HCEC 1CT (cell line): Measurements from ENCODE around the gene GFRA1.
A peak's percentile ranks its signal among the peaks of the same experiment; 100 is the strongest.

Source experiments
- DNase-seq: peaks from one replicate; pipeline ENCODE4 v3.0.0-alpha.2; 2017

GFRA1 gene

DNA sequence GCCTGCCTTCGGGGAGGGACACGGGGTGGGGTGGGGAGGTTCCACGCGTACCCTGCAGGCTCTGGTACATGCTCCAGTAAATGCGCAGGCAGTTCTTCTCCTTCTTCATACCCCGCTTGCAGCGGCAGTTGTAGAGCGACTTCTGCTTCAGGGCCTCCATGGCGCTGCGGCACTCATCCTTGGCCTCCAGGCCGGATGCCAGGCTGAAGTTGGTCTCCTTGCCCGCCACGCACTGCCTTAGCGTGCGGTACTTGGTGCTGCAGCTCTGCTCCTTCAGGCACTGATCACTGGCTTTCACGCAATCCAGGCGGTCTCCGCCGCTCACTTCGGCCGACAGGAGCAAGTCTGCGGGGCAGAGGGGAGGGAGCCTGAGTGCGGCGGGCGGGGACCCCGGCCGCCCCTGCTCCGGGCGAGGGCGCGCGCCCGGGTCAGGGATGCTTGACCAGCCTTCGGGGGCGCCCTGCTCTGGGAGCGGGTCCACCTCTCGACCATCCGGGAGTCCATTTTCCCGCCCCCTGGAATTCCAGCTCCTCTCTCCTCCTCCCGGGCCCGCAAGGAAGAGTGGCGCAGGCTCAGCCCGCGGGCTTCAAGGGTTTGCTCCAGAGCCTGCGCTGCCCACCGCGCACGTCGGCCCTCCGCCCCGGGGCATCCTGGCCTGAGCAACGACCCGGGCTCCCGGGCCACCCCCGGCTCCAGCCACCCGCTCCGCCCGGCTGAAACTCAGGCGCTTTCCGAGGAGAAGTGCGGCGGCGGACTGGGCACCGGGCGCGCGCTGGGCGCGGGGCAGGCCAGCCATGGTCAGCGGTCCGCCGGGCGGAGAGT lies 2.0 kb downstream of the GFRA1 start:
- peak; percentile 17 for DNase-seq

GRCh38 chr10:116270126-116270770 lies 2.8 kb downstream of the GFRA1 start:
- DNase-seq: no peak

DNA sequence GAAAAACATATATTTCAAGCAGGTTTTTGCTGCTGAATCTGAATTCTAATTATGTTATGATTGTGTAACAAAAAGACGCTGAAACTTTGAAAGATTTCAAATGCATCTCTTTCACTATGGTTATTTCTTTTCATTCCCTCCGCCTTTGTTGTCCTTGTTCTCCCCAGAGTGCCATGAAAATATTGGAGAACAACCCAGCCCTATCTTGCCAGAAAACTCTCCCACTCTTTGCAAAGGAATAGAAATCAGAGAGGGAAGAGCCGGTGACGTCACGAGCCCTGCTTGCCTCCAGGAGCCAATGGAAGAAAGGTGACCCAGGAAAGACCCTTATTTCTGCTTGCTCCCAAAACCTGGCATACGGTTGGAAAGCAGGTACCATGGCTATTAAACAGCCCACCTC lies 3.4 kb downstream of the GFRA1 start:
- no peak for DNase-seq

DNA sequence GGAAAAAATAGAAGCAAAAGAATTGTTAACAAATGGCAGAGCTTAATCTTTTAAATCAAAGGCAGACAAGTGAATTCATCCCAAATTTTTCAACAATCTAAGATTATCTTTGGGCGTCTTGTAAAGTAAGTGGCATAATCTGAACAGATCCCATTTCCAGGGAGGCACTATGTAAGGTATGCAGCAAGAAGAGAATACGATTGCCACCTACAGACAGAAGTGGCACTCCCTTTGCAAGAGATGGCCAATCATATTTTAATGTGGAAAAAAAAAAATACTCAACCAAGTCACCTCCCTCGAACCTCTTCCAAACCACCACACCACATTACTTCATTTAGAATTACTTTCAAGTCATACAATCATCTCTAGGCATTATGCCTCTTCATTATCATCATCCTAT lies 4.0 kb downstream of the GFRA1 start:
- DNase-seq: no peak

DNA sequence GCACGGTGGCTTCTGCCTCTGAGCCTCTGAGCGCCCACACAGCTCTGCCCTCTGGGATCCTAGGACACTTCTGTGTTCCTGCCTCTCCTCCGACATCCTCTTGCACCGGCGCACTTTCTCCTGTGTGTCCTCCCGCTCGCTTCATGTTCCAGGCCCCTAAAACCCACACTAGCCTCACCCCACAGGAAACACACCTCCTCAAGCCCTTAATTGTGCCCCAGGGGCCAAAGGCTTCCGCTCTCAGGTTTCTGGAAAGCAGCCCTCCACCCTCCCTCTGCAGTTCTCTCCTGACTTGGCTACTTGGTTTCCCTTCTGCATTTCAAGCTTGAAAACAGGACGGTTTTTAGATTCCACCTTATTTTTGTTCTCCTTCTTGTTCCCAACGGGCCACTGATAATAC lies 7.3 kb downstream of the GFRA1 start:
- no peak for DNase-seq

DNA sequence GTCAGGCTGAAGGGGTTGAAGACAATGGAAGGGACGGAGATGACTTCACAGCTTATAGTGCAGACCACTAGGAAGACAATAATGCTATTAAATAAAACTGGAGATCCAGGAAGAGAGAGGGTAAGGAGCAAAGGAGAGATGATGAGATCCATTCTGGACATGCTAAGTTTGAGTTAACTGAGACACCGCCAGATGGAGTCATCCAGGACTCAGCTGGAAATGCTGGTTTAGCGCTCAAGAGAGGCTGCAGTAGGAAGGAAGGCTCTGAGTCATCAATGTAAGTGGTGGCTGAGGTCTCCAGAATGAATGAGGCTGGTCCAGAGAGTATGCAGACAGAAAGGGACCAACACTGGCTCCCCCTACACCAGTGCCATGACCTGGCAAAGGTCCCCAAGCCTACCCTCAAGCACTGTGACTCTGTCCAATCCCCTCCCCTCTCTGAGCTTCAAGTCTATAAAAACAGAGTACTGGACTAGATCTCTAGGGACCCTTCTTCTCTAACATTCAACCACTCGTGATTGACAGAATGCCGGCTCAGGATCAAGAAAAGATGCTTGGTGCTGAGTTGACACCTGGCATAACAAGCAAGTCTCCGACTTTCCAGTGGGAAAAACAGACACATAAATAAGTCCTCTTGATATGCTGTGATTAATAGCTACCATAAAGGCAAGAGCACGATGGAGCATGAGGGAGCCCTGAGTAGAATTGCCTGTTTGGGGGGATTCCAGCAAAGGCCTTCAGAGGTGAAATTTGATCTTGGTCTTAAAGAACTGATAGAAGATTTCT lies 8.9 kb downstream of the GFRA1 start:
- DNase-seq: no peak

DNA sequence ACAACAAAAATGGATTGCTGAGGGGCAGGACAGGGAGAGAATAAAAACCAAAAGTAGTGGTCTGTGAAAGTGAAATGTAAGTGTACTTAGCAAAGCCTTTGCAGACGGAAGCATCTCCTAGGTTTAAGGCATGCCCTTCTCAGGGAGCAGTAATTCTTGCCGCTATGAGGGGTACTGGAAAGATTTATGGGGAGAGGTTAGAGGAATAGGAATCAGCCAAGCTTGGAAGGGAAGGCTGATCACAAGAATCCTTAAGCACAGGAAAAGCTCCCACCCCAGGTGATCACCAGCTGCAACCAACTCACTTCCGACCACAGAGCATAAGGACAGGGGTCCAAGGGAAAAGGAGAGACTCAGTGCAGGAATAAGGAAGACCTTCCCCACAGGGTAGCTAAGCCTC lies 10.3 kb downstream of the GFRA1 start:
- DNase-seq: no peak

- DNase-seq: no peak
These were observed 12.4 kb downstream of the GFRA1 start for GRCh38 chr10:116260599-116260998.

DNA sequence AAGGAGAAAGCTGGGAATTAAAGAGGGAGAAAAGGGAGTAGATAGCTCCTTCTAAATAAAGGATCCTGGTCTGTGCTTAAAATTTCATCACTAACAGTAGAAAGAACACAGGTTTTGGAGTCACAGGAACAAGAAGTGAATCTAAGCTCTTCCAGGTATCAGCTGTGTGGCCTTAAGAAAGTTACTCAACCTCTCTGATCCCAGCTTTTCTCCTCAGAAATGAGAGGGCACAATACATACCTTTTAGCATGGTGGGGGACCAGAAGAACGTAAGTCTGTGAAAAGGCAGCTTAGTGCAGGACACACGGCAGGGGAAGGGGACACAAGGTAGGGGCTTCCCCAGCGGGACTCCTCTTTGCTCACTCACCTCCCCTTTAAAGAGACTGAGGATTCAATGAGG lies 13.4 kb downstream of the GFRA1 start:
- DNase-seq: no peak

DNA sequence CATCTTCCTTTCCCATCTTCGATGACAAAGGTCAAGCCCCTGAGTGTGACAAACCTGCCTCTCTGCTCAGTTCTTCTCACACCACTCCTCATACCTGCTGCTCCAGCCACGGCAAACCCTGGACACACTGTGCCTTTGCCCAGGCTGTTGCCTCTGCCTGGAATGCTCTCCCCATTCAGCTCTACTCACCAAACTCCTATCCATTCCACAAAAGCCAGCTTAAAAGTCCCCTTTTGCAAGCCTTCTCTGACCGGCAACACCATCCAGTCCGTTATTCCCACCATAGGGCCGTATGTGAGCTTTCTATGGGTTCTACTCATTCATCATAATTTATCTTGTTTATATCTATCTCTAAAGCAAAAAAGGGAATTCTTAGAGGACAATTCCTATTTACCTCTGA lies 15.2 kb downstream of the GFRA1 start:
- DNase-seq: no peak

DNA sequence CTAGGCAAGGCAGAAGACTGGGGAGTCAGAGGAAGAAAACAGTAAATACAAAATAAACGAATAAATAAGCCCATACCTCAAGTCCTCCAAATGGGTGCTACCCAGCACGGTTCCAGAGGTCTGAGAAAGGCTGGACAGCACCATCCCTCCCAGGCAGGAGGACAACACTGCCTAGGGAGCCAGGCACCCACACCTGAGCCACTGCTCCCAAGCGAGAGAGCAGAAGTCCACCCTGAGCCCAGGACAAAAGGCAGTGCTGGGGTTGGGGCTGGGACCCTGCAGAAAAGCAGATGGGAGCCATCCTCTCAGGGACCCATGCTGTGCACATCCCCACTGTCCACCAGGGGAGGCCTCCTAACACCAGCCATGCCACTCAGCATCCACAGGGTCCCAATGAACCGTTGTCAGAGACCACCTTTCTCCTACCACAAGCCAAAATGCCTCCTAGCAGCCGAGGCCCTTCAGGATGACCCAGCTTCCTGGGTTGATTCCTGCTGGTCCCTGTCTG lies 16.2 kb downstream of the GFRA1 start:
- DNase-seq: no peak

DNA sequence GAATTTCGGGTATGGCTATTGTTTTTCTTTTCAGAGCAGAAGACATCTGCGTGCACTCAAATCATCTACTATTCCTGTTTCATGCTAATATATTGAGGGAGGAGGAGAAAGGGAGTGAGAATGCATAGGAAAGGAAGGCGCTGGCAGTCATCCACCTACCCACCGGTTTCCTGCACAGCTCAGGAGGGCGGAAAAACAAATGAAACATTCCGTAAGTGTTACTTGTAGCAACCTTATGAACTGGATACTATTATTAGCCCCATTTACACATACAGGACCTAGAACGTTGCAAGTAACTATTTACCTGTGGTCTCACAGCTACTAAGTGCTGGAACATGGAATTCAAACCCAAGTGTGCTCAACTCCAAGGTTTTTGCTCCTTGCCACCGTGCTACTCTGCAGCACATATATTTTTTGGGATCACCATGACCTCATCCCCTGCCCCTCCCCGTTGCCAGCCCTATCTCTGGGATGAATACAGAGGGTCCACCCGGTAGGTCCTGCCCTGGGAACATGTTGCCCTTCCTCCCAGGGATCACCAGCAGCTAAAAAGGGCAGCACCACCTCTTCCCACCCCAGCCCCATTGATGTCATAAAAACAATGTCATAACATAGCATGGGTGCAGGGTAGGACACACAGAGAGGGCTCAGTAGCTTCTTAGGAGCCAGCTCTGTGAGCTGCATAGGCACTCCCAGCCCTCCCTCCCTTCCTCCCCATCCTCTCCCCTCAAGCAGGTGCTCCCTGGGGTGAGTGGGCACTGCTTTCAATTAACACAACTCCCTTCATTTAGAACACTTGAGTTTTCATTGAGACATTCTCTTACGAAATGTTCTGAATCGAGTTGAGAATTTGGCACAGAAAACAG lies 16.9 kb downstream of the GFRA1 start:
- no peak for DNase-seq

GRCh38 chr10:116254422-116255155 lies 18.4 kb downstream of the GFRA1 start:
- no peak for DNase-seq

DNA sequence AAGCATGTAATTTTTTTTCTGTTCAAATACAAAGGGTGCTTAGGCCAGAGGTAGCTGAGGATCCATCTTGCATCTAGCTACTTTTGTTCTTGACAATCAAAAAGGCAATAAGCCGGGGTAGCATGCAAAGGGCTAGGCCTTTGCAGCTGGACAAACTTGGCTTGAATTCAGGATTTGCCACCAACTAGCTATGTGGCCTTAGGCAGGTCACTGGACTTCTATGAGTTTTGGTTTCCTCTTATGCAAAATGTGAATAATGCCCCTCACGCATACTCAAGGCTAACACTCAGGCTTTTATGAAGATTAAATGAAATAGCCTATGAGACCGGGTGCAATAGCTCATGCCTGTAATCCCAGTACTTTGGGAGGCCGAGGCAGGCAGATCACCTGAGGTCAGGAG lies 19.3 kb downstream of the GFRA1 start:
- DNase-seq: no peak

DNA sequence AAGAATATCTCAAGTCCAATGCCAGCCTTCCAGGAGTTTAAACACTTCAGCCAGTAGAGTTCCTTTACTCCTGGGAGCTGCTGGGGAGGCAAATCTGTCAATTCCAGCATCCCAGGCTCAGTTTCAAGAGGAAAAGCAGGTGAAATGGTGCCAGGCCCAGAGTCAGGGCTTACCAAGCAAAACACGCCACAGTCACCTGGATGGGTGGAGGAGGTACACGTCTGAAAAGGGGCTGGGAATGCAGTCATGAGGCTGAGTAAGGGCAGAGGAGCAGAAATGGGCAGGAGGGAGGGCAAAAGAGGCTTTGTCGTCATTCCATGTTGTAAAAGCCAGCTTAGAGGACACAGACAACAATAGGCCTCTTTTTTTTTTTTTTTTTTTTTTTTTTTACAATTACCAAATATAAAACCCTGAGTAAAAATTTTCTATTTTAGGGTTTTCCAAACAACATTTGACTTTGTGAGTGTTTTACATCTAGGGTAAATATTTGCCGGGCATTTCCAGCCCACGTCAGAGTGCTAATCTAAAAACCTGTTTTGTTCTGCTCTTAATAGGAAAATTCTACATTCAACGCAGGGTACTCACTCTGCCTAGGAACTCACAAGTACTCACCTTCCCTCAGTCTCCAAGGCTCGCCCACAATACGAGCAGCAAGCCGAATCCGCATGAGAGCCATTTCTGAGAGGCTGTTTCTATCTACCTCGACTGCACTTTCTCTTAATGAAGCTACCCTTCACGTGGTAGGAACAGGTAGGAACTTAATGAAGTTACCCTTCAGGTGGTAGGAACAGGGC lies 21.2 kb downstream of the GFRA1 start:
- no peak for DNase-seq

DNA sequence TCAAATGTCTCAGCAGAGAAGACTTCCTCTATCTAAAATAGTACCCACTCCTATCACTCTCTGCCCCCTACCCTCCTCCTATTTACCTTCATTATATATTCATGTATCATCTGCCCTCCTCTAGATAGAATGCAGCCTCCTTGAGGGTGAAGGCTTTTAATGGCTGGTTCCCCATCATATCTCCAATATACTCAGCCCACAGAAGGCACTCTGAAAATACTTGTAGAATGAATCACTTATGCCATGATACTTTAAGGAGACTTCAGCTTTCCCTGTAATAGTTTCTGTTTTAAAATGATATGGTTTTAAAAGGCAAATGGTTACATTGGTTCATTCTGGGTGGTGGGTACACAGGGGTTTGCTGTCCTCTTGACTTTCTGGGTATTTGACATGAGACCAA lies 25.3 kb downstream of the GFRA1 start:
- peak; percentile 12 for DNase-seq

DNA sequence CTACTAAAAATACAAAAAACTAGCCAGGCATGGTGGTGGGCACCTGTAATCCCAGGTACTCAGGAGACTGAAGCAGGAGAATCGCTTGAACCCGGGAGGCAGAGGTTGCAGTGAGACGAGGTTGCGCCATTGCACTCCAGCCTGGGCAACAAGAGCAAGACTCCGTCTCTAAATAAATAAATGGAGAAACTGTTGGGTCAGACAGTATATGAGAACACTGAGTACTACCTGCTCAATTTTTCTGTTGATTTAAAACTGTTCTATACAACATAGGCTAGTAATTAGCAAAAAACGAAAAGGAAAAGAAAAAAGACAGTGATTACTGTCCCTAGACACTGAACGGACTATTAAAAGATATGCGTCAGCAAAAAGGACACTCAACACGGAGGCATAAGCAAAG lies 26.7 kb downstream of the GFRA1 start:
- DNase-seq: no peak

DNA sequence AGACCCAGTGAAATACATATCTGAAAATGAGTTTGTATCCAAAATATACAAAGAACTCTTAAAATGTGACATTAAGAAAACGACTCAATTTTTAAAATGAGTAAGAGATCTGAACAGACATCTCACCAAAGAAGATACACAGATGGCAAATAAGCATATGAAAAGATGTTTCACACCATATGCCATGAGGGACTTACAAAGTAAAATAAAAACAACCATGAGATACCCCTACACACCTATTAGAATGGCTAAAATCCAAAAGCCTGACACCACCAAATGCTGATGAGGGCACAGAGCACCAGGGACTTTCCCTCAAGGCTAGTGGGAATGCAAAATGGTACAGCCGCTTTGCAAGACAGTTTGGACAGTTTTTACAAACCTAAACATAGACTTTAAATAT lies 27.9 kb downstream of the GFRA1 start:
- no peak for DNase-seq

- no peak for DNase-seq
These were observed 31.2 kb downstream of the GFRA1 start for GRCh38 chr10:116241642-116242410.

GRCh38 chr10:116241085-116241484 lies 31.9 kb downstream of the GFRA1 start:
- DNase-seq: no peak
